NCI-H2196 treated with DMSO at 0.1 percent for 48 hours (cell line): ENCODE measurements around the gene GPR153.

Experiments used
- DNase-seq: peaks from one replicate; lab custom pipeline; 2025; ENCODE audit not compliant: unreplicated experiment; lab: John Stamatoyannopoulos, UW

GPR153 gene

DNA sequence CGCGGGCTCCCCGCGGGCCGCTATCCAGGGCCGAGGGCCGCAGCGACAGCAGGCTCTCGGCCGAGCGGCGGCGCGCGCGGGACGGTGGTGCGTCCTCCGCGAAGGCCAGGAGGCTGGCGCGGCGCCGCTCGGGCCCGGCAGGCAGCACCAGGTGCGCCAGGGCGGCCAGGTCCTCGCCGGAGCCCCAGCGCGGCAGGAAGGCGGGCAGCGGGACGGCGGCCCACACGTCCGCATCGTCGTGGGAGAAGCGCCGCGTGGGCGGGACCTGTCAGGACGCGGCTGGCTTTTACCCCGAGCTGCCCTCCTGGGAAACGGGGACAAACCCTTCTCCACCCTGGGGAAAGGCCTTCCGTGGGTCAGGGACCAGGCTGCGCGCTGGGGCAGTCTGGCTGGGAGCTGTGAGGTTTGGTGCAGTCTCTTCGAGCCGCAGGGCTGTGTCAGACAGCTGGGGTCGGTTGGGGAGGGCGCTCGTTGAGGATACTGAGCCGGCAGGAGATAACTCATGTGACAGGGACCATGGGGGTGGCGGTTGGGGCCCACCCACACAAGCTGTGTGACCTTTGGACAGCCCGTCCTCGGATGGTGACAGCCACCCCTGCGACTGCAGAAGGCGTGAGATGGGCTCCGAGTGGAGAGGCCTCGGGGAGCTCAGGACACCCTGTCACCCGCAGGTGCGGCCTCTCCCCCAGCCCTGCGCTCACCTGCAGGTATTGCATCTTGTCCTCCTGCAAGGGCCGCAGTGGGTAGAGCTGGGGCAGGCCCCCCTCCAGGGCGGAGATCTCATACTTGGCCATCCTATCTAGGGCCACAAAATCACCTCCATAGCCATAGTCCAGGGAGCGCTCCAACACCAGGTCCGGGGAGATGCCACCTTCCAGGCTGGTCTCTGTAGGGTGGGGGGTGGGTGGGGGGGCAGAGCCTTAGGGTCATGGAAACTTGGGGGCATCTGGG is 10.9 kb downstream of the GPR153 start:
- no peak for DNase-seq

DNA sequence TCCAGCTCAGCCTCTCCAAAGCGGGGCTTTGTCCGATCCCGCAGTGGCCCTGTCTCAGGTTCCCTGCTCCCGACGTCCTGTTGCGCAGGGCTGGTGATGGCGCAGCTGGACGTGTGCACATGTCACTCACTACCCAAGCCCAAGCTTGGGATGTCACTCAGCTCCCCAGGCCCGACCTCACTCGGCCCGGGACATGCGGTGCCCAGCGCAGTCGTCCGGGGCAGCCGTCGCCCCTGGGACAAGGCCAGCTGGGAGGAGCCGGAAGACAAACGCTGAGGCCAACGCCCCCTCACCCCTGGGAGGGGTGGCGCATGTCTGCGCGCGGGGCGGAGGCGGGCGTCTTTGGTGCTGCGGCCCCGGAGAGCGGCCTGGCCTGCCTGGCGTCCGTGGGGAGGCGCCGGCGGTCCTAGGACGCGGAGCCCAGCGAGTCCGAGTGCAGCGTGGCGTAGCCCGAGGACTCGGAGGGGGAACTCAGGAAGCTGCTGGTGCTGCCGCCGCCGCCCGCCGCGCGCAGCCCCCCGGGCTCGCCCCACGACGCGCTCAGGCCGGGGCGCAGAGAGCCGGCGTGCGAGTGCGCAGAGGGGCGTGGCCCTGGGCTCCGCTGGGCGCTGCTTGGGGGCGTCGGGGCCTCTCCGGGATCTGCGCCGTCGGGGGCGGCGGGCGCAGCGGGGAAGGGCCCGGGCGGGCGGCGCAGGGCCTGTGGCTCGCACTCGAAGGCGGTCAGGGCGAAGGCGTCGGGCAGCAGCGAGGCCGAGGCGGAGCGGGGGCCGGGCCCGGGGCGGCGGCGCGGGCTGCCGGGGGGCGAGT is 11.8 kb downstream of the GPR153 start:
- DNase-seq = no peak

DNA sequence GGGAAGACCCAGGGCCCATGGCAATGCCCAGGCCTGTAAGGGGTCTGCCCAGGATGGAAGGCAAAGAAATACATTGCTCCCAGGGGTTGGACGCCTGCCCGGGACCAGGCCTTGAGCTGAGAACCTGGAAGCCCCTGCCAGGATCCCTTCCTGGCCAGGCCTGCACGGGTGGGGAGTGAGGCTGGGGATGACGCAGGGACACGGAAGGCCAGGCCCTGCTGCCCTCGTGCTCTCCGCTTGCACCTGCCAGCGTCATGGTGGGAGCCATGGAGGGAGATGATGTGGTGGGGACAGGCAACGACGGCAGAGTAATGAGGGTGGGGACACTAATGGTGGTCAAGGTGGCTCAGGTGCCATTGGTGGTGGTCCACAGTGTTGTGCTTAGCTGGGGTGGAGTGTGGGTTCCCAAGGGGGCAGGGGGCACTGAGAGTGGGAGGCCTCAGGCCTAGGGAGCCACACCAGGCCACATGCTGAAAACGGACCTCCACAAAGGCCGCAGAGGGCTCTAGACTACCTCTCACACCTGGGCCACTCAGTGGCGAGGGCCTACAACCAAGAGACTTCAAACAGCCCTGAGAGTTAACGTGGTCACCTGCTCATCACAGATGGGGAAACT is 12.6 kb downstream of the GPR153 start:
- DNase-seq = no peak

- no peak for DNase-seq
These were observed 13.2 kb downstream of the GPR153 start for GRCh38 chr1:6247651-6248050.

DNA sequence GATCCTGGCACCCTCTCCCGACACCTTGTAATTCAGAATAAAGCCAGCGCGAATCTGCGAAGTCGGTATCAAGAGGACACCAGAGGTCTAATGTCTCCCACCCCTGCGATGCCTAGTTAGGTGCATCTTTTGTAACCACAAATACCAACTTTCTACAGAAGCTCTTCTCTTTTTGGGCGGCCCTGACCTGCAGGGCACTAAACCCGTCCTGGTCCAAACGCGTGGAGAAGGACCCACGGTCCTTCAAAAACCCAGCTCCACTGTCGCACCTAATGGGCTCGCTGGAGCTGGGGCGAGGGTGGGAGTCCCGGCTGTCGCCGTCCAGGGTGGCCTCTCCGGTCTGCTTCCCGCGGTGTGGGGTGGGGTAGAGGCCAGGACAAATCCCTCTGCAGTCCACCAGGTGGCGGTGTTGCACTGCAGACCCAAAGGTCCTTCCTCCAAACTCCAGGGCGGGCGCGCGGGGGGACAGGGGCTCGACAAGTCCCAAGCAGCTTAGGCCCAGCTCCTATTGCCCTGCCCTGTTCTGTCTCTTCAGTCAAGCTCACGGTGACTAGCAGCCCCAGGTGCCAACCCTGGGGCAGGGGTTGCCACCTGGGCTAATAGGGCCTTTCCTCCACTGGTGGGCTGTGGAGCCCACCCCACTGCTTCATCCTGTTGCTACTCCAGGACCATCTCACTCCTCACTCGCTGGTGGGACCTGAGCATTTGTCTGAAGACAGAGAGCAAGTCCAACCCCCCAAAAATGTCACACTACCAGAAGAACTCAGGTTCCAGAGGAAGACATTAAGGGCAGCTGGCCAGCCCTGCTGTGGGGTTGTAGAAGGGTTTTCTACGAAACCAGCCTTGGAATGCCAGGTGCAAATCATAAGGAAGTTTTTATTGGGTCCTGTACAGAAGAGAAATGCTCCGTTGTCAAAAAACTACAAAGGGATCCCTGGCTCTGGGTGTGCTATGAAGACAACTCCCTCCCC is 14.1 kb downstream of the GPR153 start:
- peak; percentile 90 for DNase-seq

DNA sequence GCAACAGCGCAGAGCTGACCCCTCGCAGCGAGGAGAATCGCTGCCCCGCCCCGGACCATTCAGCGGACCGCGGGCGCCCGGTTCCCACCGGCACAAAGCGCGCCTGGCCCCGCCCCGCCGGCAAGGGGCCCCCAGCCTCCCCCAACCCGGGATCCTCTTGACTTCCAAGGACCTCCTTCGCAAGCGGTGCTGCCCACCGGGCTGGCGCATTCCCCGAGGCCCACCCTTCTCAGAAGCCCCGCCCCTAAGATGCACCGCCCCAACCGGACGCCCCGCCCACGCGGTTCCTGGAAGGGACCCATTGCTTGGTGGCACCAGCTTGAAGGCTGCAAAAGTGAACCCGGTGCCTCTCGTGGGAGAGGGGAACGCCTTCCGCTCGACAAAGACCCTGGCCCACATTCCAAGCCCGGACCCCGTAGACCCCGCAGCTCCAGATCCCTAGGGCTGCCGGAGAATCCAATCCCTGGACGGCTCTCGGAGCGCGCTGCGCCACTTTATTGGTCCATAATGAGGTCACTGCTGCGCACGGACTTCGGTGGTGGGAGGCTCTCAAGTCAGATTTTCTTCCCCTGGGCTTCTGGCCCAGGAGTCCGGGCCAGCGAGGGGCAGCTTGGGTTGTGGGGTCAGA is 14.9 kb downstream of the GPR153 start:
- peak; percentile 83 for DNase-seq

GRCh38 chr1:6245086-6245868 is 15.6 kb downstream of the GPR153 start:
- DNase-seq = peak; percentile 78

- DNase-seq = no peak
These were observed 16.4 kb downstream of the GPR153 start for GRCh38 chr1:6244401-6245049.

- DNase-seq = no peak
These were observed 16.9 kb downstream of the GPR153 start, which contains the start of gene HES3 for GRCh38 chr1:6243993-6244392. TSS of gene HES3 (plus strand) at chr1:6244179. CDS start at chr1:6244366, 187 bp downstream.

- no peak for DNase-seq
These were observed 17.7 kb downstream of the GPR153 start for GRCh38 chr1:6243053-6243834.

DNA sequence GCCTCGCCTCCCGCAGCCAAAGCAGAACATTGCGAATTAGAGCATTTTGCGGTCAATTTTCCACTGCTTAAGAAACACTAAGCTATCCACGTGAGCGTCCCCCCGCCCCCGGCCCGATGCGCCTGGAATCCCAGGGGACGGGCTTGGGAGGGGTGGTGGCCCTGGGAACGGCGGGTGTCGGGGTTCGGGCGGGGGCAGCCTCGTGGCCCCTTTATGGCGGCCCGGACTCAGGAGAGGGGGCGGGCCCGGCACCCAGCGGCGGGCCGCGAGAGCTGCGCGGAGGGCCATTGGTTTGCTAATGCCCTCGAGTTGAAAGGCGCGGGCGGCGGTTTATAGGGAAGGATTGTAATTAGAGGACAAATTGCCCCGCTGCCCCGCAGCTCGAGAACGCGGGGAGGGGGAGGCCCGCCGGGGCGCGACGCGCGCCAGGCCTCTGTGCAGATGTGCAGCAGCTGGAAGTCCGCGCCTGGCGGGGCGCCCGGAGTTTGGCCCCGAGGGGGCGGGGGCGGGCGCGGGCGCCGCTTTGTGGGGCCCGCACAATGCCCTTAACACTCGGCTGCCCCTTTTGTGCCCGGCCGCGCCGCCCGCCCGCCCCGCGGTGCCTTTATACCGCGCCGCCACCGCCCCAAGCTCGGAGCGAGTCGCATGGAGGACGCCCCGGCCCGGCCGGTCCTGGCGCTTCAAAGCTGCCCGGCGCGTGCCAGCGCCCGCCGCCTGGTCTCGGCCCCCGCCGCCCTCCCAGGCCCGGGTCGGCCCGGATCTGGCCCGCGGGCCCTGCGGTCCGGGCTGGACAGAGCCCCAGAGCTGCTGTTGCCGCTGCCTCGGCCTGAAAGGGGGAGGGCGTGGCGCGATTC is 18.8 kb downstream of the GPR153 start:
- DNase-seq = no peak

- DNase-seq = no peak
These were observed 19.6 kb downstream of the GPR153 start for GRCh38 chr1:6241107-6241886.

GRCh38 chr1:6239950-6240768 is 20.7 kb downstream of the GPR153 start:
- no peak for DNase-seq

DNA sequence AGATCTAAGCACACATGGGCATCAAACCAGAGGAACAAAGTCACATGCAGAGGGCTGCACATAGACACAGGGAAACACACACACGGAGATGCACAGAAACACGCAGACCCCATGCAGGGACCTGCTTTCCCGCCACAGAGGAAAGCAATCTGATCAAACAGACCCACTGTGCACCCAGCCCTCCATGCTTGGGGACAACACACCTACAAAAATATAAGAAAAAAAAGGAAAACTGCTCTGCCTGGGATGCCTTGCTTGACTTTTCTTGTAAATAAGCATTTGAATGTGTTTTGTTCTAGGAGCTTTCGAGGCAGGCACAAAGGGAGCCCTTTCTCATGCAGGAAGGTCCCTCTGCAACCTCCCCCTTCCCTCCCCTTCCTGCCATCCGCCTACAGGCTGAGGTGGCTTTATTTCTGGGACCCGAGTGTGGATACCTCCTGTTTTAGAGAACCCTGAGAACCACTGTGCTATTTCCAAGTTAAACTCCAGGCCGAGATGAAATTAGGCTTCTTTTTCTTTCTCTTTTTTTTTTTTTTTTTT is 21.6 kb downstream of the GPR153 start:
- DNase-seq = no peak

GRCh38 chr1:6237093-6237492 is 23.8 kb downstream of the GPR153 start:
- no peak for DNase-seq
